ENCODE results near the gene ARSB.

- TF ChIP-seq RNF2 (IDR thresholded peaks at IDR 0.05; ENCODE audit: borderline replicate concordance, low read depth) (no peak), KDM5A (IDR thresholded peaks at IDR 0.05) (no peak), HES2 (IDR thresholded peaks at IDR 0.05) (no peak), CTCF (IDR thresholded peaks at IDR 0.05) (no peak), NR3C1 (IDR thresholded peaks at IDR 0.05) (no peak), PBX3 (IDR thresholded peaks at IDR 0.05) (no peak), HMGXB4 (CRISPR knock-in tag; IDR thresholded peaks at IDR 0.05; ENCODE audit: borderline replicate concordance) (no peak), POLR2A (IDR thresholded peaks at IDR 0.05; ENCODE audit: low read length) (no peak), CHD2 (IDR thresholded peaks at IDR 0.05; ENCODE audit: low read length, partially characterized antibody) (no peak), KDM1A (IDR thresholded peaks at IDR 0.05; ENCODE audit: low read depth) (no peak), USF2 (IDR thresholded peaks at IDR 0.05) (no peak), MAZ (IDR thresholded peaks at IDR 0.05; ENCODE audit: borderline replicate concordance, low read depth, low read length) (no peak)
Measured at GRCh38 chr5:79023947-79024346, 38.8 kb upstream of the ARSB start.

All from A549 (cell line).